ENCODE measurements around the gene PARK7. TPM values are rescaled to one million over a fixed set of nuclear protein-coding genes. Genes with fewer than 3 reads are reported as not detected.
"Not testable (repeated sequence)": the region's sequence is repeated elsewhere in the genome, so short reads cannot be mapped to it uniquely, and the experiment has no call there.

PARK7 gene
- total RNA-seq, 1 donor from 2014 or later: 196 TPM

GRCh38 chr1:7916501-7916830, 45.0 kb upstream of the PARK7 start:
- Mint-ChIP-seq H3K27me3 (ENCODE audit: unreplicated experiment) (peaks cover 2% of the 10 kb centered on the region), H3K4me3 (ENCODE audit: unreplicated experiment) (no peak overlapping the region), H3K4me1 (ENCODE audit: low read depth, unreplicated experiment) (no peaks in the 10 kb centered on the region), H3K27ac (ENCODE audit: unreplicated experiment) (no peak overlapping the region), H3K9me3 (ENCODE audit: unreplicated experiment) (peaks cover 1% of the 10 kb centered on the region), H3K36me3 (ENCODE audit: unreplicated experiment) (no peaks in the 10 kb centered on the region)
- TF ChIP-seq CTCF (IDR thresholded peaks at IDR 0.05; ENCODE audit: partially characterized antibody, unreplicated experiment): no peak
- DNase-seq: no peak

DNA sequence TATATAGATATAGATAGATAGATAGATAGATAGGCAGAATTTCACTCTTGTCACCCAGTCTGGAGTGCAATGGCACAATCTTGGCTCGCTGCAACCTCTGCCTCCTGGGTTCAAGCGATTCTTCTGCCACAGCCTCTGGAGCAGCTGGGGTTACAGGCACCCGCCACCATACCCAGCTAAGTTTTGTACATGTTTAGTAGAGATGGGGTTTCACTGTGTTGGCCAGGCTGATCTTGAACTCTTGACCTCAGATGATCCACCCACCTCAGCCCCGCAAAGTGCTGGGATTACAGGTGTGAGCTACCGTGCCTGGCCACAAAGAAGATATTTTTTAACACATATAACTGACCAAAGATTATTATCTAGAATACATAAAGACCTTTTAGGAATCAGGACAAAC, 43.5 kb upstream of the PARK7 start:
- not testable (repeated sequence) for H3K36me3 Mint-ChIP-seq (ENCODE audit: unreplicated experiment); H3K4me1 Mint-ChIP-seq (ENCODE audit: low read depth, unreplicated experiment); H3K9me3 Mint-ChIP-seq (ENCODE audit: unreplicated experiment); H3K27ac Mint-ChIP-seq (ENCODE audit: unreplicated experiment); DNase-seq; H3K4me3 Mint-ChIP-seq (ENCODE audit: unreplicated experiment); H3K27me3 Mint-ChIP-seq (ENCODE audit: unreplicated experiment)

GRCh38 chr1:7919880-7920279, 41.6 kb upstream of the PARK7 start:
- Mint-ChIP-seq H3K27me3 (ENCODE audit: unreplicated experiment) (peaks cover 2% of the 10 kb centered on the region), H3K4me1 (ENCODE audit: low read depth, unreplicated experiment) (no peaks in the 10 kb centered on the region), H3K4me3 (ENCODE audit: unreplicated experiment) (no peak overlapping the region), H3K36me3 (ENCODE audit: unreplicated experiment) (no peaks in the 10 kb centered on the region), H3K9me3 (ENCODE audit: unreplicated experiment) (no peaks in the 10 kb centered on the region), H3K27ac (ENCODE audit: unreplicated experiment) (no peak overlapping the region)
- no peak for TF ChIP-seq CTCF (IDR thresholded peaks at IDR 0.05; ENCODE audit: partially characterized antibody, unreplicated experiment)
- DNase-seq: no peak

DNA sequence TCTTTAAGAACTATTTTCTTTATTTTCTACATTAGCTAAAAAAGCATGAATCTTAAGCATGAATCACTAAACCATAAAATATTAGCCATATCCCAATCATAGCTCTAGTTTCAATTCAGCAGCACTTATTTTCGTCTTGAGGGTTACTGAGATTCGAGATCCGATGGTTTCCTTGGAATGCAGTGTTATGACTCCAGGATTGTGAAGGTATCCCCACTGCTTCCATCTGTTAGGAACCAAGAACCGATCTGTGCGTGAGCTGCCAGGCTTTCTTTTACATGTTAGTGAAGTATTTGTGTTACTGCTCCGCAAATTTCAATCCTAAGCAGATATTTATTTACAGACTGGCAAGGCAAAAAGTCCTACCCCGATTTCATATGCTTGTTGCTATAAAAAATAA, 39.7 kb upstream of the PARK7 start:
- no peaks in the 10 kb centered on the region for H3K9me3 Mint-ChIP-seq (ENCODE audit: unreplicated experiment)
- no peak for DNase-seq
- H3K4me1 Mint-ChIP-seq (ENCODE audit: low read depth, unreplicated experiment): no peaks in the 10 kb centered on the region
- H3K4me3 Mint-ChIP-seq (ENCODE audit: unreplicated experiment): no peak overlapping the region
- H3K27ac Mint-ChIP-seq (ENCODE audit: unreplicated experiment): no peak overlapping the region
- H3K27me3 Mint-ChIP-seq (ENCODE audit: unreplicated experiment): peaks cover 2% of the 10 kb centered on the region
- no peaks in the 10 kb centered on the region for H3K36me3 Mint-ChIP-seq (ENCODE audit: unreplicated experiment)
- no peak for TF ChIP-seq CTCF (IDR thresholded peaks at IDR 0.05; ENCODE audit: partially characterized antibody, unreplicated experiment)

- H3K4me3 Mint-ChIP-seq (ENCODE audit: unreplicated experiment): no peak overlapping the region
- H3K27me3 Mint-ChIP-seq (ENCODE audit: unreplicated experiment): peaks cover 1% of the 10 kb centered on the region
- TF ChIP-seq CTCF (IDR thresholded peaks at IDR 0.05; ENCODE audit: partially characterized antibody, unreplicated experiment): no peak
Observed at GRCh38 chr1:7922301-7922700, 39.2 kb upstream of the PARK7 start.

DNA sequence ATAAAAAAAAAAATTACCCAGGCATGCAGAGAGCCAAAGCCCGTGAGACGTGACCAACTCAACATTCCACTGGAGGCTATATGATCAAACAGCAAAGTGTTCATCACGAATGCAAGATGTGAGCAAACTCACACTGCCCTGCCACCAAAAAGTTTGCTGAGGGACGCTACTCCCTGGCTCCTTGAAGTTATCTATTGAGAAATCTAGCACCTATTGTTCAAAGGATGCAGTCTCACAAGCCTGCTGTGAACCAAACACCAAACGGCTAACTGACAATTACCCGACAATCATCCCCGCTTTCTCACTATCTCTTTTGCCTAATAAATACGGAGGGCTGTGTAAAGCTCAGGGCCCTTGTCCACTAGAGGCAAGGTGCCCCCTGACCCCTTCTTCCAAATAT, 34.5 kb upstream of the PARK7 start:
- not testable (repeated sequence) for DNase-seq; H3K27me3 Mint-ChIP-seq (ENCODE audit: unreplicated experiment); H3K4me1 Mint-ChIP-seq (ENCODE audit: low read depth, unreplicated experiment); H3K27ac Mint-ChIP-seq (ENCODE audit: unreplicated experiment); H3K4me3 Mint-ChIP-seq (ENCODE audit: unreplicated experiment); H3K9me3 Mint-ChIP-seq (ENCODE audit: unreplicated experiment); H3K36me3 Mint-ChIP-seq (ENCODE audit: unreplicated experiment)

More at GRCh38 chr1:7922301-7922700, 39.2 kb upstream of the PARK7 start:
- Mint-ChIP-seq H3K36me3 (ENCODE audit: unreplicated experiment) (no peaks in the 10 kb centered on the region), H3K4me1 (ENCODE audit: low read depth, unreplicated experiment) (no peaks in the 10 kb centered on the region), H3K27ac (ENCODE audit: unreplicated experiment) (no peak overlapping the region), H3K9me3 (ENCODE audit: unreplicated experiment) (no peaks in the 10 kb centered on the region)
- no peak for DNase-seq

Data from glutamatergic neuron (in vitro differentiated cells).